ENCODE results near the gene RAPGEF3. TPM values are rescaled to one million over a fixed set of nuclear protein-coding genes. Genes with fewer than 3 reads are reported as not detected.

RAPGEF3 gene
- total RNA-seq, 1 donor from 2014 or later = 8.4 TPM

GRCh38 chr12:47739297-47739696 lies 19.4 kb downstream of the RAPGEF3 start:
- peaks cover 0 to 12% (median 6%) of the 10 kb centered on the region in 3 donors for H3K27me3 ChIP-seq (ENCODE audit: control insufficient read depth in 3 of 3, insufficient read depth in 3 of 3, low read length in 3 of 3)
- no peaks in the 10 kb centered on the region for H3K9me3 ChIP-seq (ENCODE audit: control insufficient read depth in 3 of 3, low read length in 3 of 3)
- H3K36me3 ChIP-seq (ENCODE audit: control insufficient read depth in 3 of 3, insufficient read depth in 3 of 3, low read length in 3 of 3) = no peaks in the 10 kb centered on the region
- no peak overlapping the region for H3K27ac ChIP-seq (ENCODE audit: low read depth, low read length)
- H3K9ac ChIP-seq (ENCODE audit: low read depth in 1 of 3, low read length in 3 of 3) = no peak overlapping the region
- peaks cover 53 to 65% (median 65%) of the 10 kb centered on the region in 3 donors for H3K4me1 ChIP-seq (ENCODE audit: control insufficient read depth in 3 of 3, insufficient read depth in 3 of 3, low read length in 3 of 3)
- H3K4me3 ChIP-seq (ENCODE audit: low read length in 3 of 3) = no peak overlapping the region

- Histone ChIP-seq H3K4me3 (ENCODE audit: low read length in 3 of 3) (no peak overlapping the region), H3K27me3 (ENCODE audit: control insufficient read depth in 3 of 3, insufficient read depth in 3 of 3, low read length in 3 of 3) (peaks cover 0 to 5% (median 0%) of the 10 kb centered on the region in 3 donors), H3K9ac (ENCODE audit: low read depth in 1 of 3, low read length in 3 of 3) (no peak overlapping the region), H3K4me1 (ENCODE audit: control insufficient read depth in 3 of 3, insufficient read depth in 3 of 3, low read length in 3 of 3) (peaks cover 55 to 69% (median 65%) of the 10 kb centered on the region in 3 donors), H3K9me3 (ENCODE audit: control insufficient read depth in 3 of 3, low read length in 3 of 3) (no peaks in the 10 kb centered on the region), H3K27ac (ENCODE audit: low read depth, low read length) (peak overlapping the region; percentile 8), H3K36me3 (ENCODE audit: control insufficient read depth in 3 of 3, insufficient read depth in 3 of 3, low read length in 3 of 3) (no peaks in the 10 kb centered on the region)
These were observed 20.6 kb downstream of the RAPGEF3 start for GRCh38 chr12:47737936-47738594.

GRCh38 chr12:47736877-47737676 lies 21.6 kb downstream of the RAPGEF3 start:
- peak overlapping the region; percentile 58 for H3K27ac ChIP-seq (ENCODE audit: low read depth, low read length)
- H3K9me3 ChIP-seq (ENCODE audit: control insufficient read depth in 3 of 3, low read length in 3 of 3) = no peaks in the 10 kb centered on the region
- peaks cover 60 to 75% (median 61%) of the 10 kb centered on the region in 3 donors for H3K4me1 ChIP-seq (ENCODE audit: control insufficient read depth in 3 of 3, insufficient read depth in 3 of 3, low read length in 3 of 3)
- peak overlapping the region; percentile 27 to 58 (median 46) for H3K4me3 ChIP-seq (ENCODE audit: low read length in 3 of 3)
- H3K36me3 ChIP-seq (ENCODE audit: control insufficient read depth in 3 of 3, insufficient read depth in 3 of 3, low read length in 3 of 3) = no peaks in the 10 kb centered on the region
- H3K27me3 ChIP-seq (ENCODE audit: control insufficient read depth in 3 of 3, insufficient read depth in 3 of 3, low read length in 3 of 3) = peaks cover 0 to 2% (median 0%) of the 10 kb centered on the region in 3 donors
- peak overlapping the region in 2 of 3 donors; percentile 23 to 50 for H3K9ac ChIP-seq (ENCODE audit: low read depth in 1 of 3, low read length in 3 of 3)

GRCh38 chr12:47736216-47736615 lies 22.5 kb downstream of the RAPGEF3 start:
- peak overlapping the region; percentile 58 for H3K27ac ChIP-seq (ENCODE audit: low read depth, low read length)
- peaks cover 60 to 75% (median 62%) of the 10 kb centered on the region in 3 donors for H3K4me1 ChIP-seq (ENCODE audit: control insufficient read depth in 3 of 3, insufficient read depth in 3 of 3, low read length in 3 of 3)
- H3K9ac ChIP-seq (ENCODE audit: low read depth in 1 of 3, low read length in 3 of 3) = peak overlapping the region in 1 of 3 donors; percentile 50
- H3K9me3 ChIP-seq (ENCODE audit: control insufficient read depth in 3 of 3, low read length in 3 of 3) = no peaks in the 10 kb centered on the region
- no peak overlapping the region for H3K4me3 ChIP-seq (ENCODE audit: low read length in 3 of 3)
- H3K27me3 ChIP-seq (ENCODE audit: control insufficient read depth in 3 of 3, insufficient read depth in 3 of 3, low read length in 3 of 3) = peaks cover 0 to 2% (median 0%) of the 10 kb centered on the region in 3 donors
- no peaks in the 10 kb centered on the region for H3K36me3 ChIP-seq (ENCODE audit: control insufficient read depth in 3 of 3, insufficient read depth in 3 of 3, low read length in 3 of 3)

GRCh38 chr12:47735649-47736048 lies 23.0 kb downstream of the RAPGEF3 start:
- Histone ChIP-seq H3K27ac (ENCODE audit: low read depth, low read length) (peak overlapping the region; percentile 58), H3K4me1 (ENCODE audit: control insufficient read depth in 3 of 3, insufficient read depth in 3 of 3, low read length in 3 of 3) (peaks cover 57 to 69% (median 59%) of the 10 kb centered on the region in 3 donors), H3K9ac (ENCODE audit: low read depth in 1 of 3, low read length in 3 of 3) (peak overlapping the region in 1 of 3 donors; percentile 33)

GRCh38 chr12:47734725-47735480 lies 23.8 kb downstream of the RAPGEF3 start:
- Histone ChIP-seq H3K4me3 (ENCODE audit: low read length in 3 of 3) (no peak overlapping the region), H3K27ac (ENCODE audit: low read depth, low read length) (no peak overlapping the region), H3K4me1 (ENCODE audit: control insufficient read depth in 3 of 3, insufficient read depth in 3 of 3, low read length in 3 of 3) (peaks cover 59 to 68% (median 62%) of the 10 kb centered on the region in 3 donors), H3K36me3 (ENCODE audit: control insufficient read depth in 3 of 3, insufficient read depth in 3 of 3, low read length in 3 of 3) (no peaks in the 10 kb centered on the region), H3K9ac (ENCODE audit: low read depth in 1 of 3, low read length in 3 of 3) (peak overlapping the region in 1 of 3 donors; percentile 25), H3K9me3 (ENCODE audit: control insufficient read depth in 3 of 3, low read length in 3 of 3) (no peaks in the 10 kb centered on the region), H3K27me3 (ENCODE audit: control insufficient read depth in 3 of 3, insufficient read depth in 3 of 3, low read length in 3 of 3) (peaks cover 0 to 2% (median 0%) of the 10 kb centered on the region in 3 donors)

More at GRCh38 chr12:47735649-47736048, 23.0 kb downstream of the RAPGEF3 start:
- Histone ChIP-seq H3K36me3 (ENCODE audit: control insufficient read depth in 3 of 3, insufficient read depth in 3 of 3, low read length in 3 of 3) (no peaks in the 10 kb centered on the region), H3K4me3 (ENCODE audit: low read length in 3 of 3) (no peak overlapping the region), H3K9me3 (ENCODE audit: control insufficient read depth in 3 of 3, low read length in 3 of 3) (no peaks in the 10 kb centered on the region), H3K27me3 (ENCODE audit: control insufficient read depth in 3 of 3, insufficient read depth in 3 of 3, low read length in 3 of 3) (peaks cover 0 to 2% (median 0%) of the 10 kb centered on the region in 3 donors)

GRCh38 chr12:47733142-47733541 lies 25.5 kb downstream of the RAPGEF3 start:
- Histone ChIP-seq H3K36me3 (ENCODE audit: control insufficient read depth in 3 of 3, insufficient read depth in 3 of 3, low read length in 3 of 3) (no peaks in the 10 kb centered on the region), H3K27me3 (ENCODE audit: control insufficient read depth in 3 of 3, insufficient read depth in 3 of 3, low read length in 3 of 3) (peaks cover 0 to 2% (median 0%) of the 10 kb centered on the region in 3 donors), H3K4me1 (ENCODE audit: control insufficient read depth in 3 of 3, insufficient read depth in 3 of 3, low read length in 3 of 3) (peaks cover 57 to 64% (median 61%) of the 10 kb centered on the region in 3 donors), H3K27ac (ENCODE audit: low read depth, low read length) (no peak overlapping the region), H3K4me3 (ENCODE audit: low read length in 3 of 3) (no peak overlapping the region), H3K9me3 (ENCODE audit: control insufficient read depth in 3 of 3, low read length in 3 of 3) (no peaks in the 10 kb centered on the region), H3K9ac (ENCODE audit: low read depth in 1 of 3, low read length in 3 of 3) (no peak overlapping the region)

- Histone ChIP-seq H3K4me3 (ENCODE audit: low read length in 3 of 3) (no peak overlapping the region), H3K9me3 (ENCODE audit: control insufficient read depth in 3 of 3, low read length in 3 of 3) (no peaks in the 10 kb centered on the region), H3K4me1 (ENCODE audit: control insufficient read depth in 3 of 3, insufficient read depth in 3 of 3, low read length in 3 of 3) (peaks cover 52 to 59% (median 56%) of the 10 kb centered on the region in 3 donors), H3K36me3 (ENCODE audit: control insufficient read depth in 3 of 3, insufficient read depth in 3 of 3, low read length in 3 of 3) (no peaks in the 10 kb centered on the region), H3K27ac (ENCODE audit: low read depth, low read length) (no peak overlapping the region), H3K27me3 (ENCODE audit: control insufficient read depth in 3 of 3, insufficient read depth in 3 of 3, low read length in 3 of 3) (peaks cover 0 to 2% (median 0%) of the 10 kb centered on the region in 3 donors), H3K9ac (ENCODE audit: low read depth in 1 of 3, low read length in 3 of 3) (no peak overlapping the region)
These were observed 26.2 kb downstream of the RAPGEF3 start for GRCh38 chr12:47732504-47732903.

- Histone ChIP-seq H3K4me3 (ENCODE audit: low read length in 3 of 3) (no peak overlapping the region), H3K4me1 (ENCODE audit: control insufficient read depth in 3 of 3, insufficient read depth in 3 of 3, low read length in 3 of 3) (peaks cover 44 to 52% (median 48%) of the 10 kb centered on the region in 3 donors), H3K27me3 (ENCODE audit: control insufficient read depth in 3 of 3, insufficient read depth in 3 of 3, low read length in 3 of 3) (peaks cover 0 to 2% (median 0%) of the 10 kb centered on the region in 3 donors), H3K9ac (ENCODE audit: low read depth in 1 of 3, low read length in 3 of 3) (no peak overlapping the region), H3K27ac (ENCODE audit: low read depth, low read length) (no peak overlapping the region), H3K9me3 (ENCODE audit: control insufficient read depth in 3 of 3, low read length in 3 of 3) (no peaks in the 10 kb centered on the region), H3K36me3 (ENCODE audit: control insufficient read depth in 3 of 3, insufficient read depth in 3 of 3, low read length in 3 of 3) (no peaks in the 10 kb centered on the region)
These were observed 27.0 kb downstream of the RAPGEF3 start for GRCh38 chr12:47731723-47732122.

All from skeletal muscle tissue (tissue), 4 donors.